Cardiac muscle cell (in vitro differentiated cells and primary cell): ENCODE data around the gene ATP5MG. TPM values are rescaled to one million over a fixed set of nuclear protein-coding genes. Genes with fewer than 3 reads are reported as not detected.
"Not testable (repeated sequence)": the region's sequence is repeated elsewhere in the genome, so short reads cannot be mapped to it uniquely, and the experiment has no call there.

ENCODE experiments used
- DNase-seq, 2 donors: peaks; one replicate each; pipeline versions ENCODE4 v3.0.0 to v3.0.0-alpha.2; 2010 to 2017; ENCODE audit warnings: low read depth in 1 of 2, low spot score in 1 of 2
- H3K27ac ChIP-seq: fragments of 200-600 bp; sonication (generic); 2 replicates; pipeline ENCODE4 v1.5.1; 2016
- H3K27me3 ChIP-seq: fragments of 200-600 bp; sonication (generic); 2 replicates; pipeline ENCODE4 v1.6.0; 2016; ENCODE audit warnings: control low read depth
- H3K36me3 ChIP-seq: fragments of 200-600 bp; sonication (generic); 2 replicates; pipeline ENCODE4 v1.5.1; 2016; ENCODE audit warnings: control low read depth
- H3K4me1 ChIP-seq: fragments of 200-600 bp; sonication (generic); 2 replicates; pipeline ENCODE4 v1.8.1; 2017; ENCODE audit warnings: low read depth, mild to moderate bottlenecking, mixed run types
- H3K4me3 ChIP-seq: fragments of 200-600 bp; sonication (generic); 2 replicates; pipeline ENCODE4 v1.5.1; 2016; ENCODE audit warnings: mild to moderate bottlenecking
- H3K9me3 ChIP-seq: fragments of 200-600 bp; sonication (generic); 2 replicates; pipeline ENCODE4 v1.5.1; 2017; ENCODE audit warnings: low read depth, mild to moderate bottlenecking, control low read depth
- polyA plus RNA-seq: library from polyadenylated mRNA; unstranded; fragments of >200 nt; fragmentation: Nextera tagmentation; extraction: Ambion mirVana; gene quantifications from 2 replicates; pipeline ENCODE4 v1.2.1, GENCODE V29; 2016
- total RNA-seq: library from RNA; depleted of rRNA; stranded (reverse); fragments of >200 nt; gene quantifications from 2 replicates; pipeline ENCODE4 v1.2.3, GENCODE V29; 2016
- TF ChIP-seq, protein P1 (sequence below): IDR thresholded peaks from 2 replicates; pipeline ENCODE4 v1.5.1; 2012; ENCODE audit warnings: low read depth, mild to moderate bottlenecking, low read length

Gene ATP5MG
- total and polyA plus RNA-seq, 2 experiments from 2014 or later = 65.3 to 884 TPM

DNA sequence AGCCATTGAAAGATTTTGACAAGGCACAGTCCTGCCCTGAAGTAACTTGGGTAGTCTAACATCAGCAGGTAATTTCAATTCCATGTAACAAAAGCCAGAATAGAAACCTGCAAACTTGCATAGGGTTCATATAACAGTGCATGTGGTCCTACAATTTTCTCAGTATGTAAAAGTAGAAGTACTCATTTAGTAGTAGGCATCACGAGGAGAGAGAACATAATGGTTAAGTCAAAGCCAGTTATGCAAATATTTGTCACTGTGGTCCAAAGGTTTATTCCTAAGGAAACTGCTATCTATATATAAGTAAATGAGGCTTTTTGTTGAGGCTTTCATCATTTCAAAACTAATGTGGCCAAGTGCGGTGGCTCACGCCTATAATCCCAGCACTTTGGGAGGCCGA lies 10.1 kb downstream of the ATP5MG start:
- no peaks in the 10 kb centered on the region for H3K9me3 ChIP-seq
- H3K4me3 ChIP-seq = no peak overlapping the region
- TF ChIP-seq, protein P1, sequence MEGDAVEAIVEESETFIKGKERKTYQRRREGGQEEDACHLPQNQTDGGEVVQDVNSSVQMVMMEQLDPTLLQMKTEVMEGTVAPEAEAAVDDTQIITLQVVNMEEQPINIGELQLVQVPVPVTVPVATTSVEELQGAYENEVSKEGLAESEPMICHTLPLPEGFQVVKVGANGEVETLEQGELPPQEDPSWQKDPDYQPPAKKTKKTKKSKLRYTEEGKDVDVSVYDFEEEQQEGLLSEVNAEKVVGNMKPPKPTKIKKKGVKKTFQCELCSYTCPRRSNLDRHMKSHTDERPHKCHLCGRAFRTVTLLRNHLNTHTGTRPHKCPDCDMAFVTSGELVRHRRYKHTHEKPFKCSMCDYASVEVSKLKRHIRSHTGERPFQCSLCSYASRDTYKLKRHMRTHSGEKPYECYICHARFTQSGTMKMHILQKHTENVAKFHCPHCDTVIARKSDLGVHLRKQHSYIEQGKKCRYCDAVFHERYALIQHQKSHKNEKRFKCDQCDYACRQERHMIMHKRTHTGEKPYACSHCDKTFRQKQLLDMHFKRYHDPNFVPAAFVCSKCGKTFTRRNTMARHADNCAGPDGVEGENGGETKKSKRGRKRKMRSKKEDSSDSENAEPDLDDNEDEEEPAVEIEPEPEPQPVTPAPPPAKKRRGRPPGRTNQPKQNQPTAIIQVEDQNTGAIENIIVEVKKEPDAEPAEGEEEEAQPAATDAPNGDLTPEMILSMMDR = no peak
- H3K4me1 ChIP-seq = peaks cover 26% of the 10 kb centered on the region
- DNase-seq = no peak
- H3K27ac ChIP-seq = peak overlapping the region; percentile 68
- H3K27me3 ChIP-seq = no peaks in the 10 kb centered on the region
- H3K36me3 ChIP-seq = peaks cover 10% of the 10 kb centered on the region

DNA sequence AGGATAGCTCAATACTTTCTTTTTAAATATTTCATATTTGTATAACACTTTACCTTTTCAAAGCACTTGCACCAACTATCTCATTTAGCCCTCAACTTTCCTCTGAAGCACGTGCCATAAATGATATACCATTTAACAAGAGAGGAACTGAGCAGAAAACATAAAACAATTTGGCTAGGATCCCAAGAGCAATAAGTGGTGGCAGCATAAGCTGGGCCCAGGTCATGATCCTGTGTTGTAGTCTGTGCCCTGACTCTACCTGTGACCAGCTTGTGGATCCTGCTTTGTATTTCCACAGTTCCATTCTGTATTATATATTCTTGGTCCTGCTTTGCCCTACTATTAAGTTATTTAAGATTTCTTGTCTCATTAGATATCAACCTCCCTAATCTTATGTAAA lies 11.5 kb downstream of the ATP5MG start:
- Histone ChIP-seq H3K9me3 (no peaks in the 10 kb centered on the region), H3K27me3 (no peaks in the 10 kb centered on the region), H3K27ac (no peak overlapping the region), H3K4me1 (peaks cover 26% of the 10 kb centered on the region), H3K4me3 (no peak overlapping the region), H3K36me3 (no peaks in the 10 kb centered on the region)
- DNase-seq = no peak
- TF ChIP-seq, protein P1 = no peak

DNA sequence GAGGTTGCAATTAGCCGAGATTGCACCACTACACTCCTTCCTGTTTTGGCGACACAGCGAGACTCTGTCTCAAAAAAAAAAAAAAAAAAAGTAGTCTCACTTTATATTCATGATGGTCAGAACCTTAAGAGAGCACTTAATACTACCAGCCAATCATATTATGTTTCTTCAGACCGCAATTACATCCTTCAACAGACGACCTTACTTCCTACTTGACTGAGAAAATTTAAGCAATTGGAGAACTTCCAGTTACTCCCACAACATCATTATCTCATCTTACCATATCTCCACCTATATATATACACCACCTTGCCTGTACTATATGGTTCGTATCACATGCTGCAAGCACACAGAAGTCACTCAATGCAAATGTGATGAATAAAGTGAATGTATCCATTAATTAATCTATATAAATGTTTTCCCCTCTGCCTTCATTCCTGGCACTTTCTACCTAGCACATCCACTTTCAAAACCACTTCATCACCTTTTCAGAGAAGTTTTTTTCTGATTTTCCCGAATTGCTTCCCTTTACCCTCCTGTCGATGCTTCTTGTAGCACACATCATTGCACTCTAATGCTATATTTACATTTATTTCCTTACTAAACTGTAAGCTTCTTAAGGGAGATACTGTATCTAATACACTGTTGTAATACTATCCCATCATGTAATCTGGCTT lies 13.8 kb downstream of the ATP5MG start:
- DNase-seq = no peak
- H3K27ac ChIP-seq = no peak overlapping the region
- peaks cover 10% of the 10 kb centered on the region for H3K4me1 ChIP-seq
- no peaks in the 10 kb centered on the region for H3K27me3 ChIP-seq
- H3K36me3 ChIP-seq = no peaks in the 10 kb centered on the region
- TF ChIP-seq, protein P1 = no peak
- H3K4me3 ChIP-seq = no peak overlapping the region
- H3K9me3 ChIP-seq = no peaks in the 10 kb centered on the region

DNA sequence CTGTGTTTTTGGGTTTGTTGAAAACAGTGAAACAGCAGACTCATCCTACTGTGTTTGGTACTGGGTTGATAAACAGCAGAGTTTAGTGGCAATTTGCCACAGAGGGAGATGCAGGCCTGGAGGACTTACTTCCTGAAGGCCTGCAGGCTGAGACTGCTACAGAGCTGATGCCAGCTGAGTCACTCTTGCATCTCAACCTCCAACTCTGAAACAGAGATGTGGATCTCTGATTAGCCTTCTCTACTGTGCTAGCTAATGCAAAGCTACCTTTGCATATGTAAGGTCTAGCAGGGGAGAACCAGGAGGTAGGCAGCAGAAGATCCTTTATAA lies 14.3 kb downstream of the ATP5MG start:
- peaks cover 5% of the 10 kb centered on the region for H3K4me1 ChIP-seq
- TF ChIP-seq, protein P1 = no peak
- H3K9me3 ChIP-seq = no peaks in the 10 kb centered on the region
- no peak overlapping the region for H3K27ac ChIP-seq
- H3K36me3 ChIP-seq = no peaks in the 10 kb centered on the region
- no peak overlapping the region for H3K4me3 ChIP-seq
- no peaks in the 10 kb centered on the region for H3K27me3 ChIP-seq
- DNase-seq = peak in 1 of 2 donors; percentile 94

DNA sequence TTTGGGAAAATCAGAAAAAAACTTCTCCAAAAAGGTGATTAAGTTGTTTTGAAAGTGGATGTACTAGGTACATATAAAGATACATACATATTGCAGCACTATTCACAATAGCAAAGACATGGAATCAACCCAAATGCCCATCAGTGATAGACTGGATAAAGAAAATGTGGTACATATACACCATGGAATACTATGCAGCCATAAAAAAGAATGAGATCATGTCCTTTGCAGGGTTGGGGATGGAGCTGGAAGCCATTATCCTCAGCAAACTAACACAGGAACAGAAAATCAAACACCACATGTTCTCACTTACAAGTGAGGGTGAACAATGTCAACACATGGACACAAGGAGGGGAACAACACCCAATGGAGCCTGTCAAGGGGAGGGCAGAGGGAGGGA lies 15.5 kb downstream of the ATP5MG start:
- H3K4me3 ChIP-seq, H3K36me3 ChIP-seq, H3K27ac ChIP-seq, H3K9me3 ChIP-seq, H3K27me3 ChIP-seq, H3K4me1 ChIP-seq, DNase-seq: not testable (repeated sequence)

DNA sequence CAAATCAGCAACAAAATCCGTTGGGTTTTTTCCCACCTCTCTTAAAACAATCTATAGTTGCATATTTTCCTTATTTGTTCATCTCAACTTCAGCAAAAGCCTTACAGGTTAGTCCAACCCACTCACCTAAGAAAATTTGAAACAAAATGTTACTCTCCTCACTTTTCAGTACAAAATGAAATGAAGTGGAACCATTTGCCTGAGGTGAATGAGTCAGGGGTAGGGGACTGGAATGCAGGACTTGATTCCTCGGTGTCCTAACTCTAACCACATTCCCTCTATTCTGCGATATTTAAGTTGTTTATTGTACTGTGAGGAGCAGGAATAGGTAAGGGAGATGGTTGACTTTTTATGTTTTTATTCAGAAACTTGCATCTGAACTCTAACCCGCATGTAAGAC lies 16.4 kb downstream of the ATP5MG start:
- DNase-seq = no peak
- H3K4me3 ChIP-seq = no peak overlapping the region
- no peaks in the 10 kb centered on the region for H3K9me3 ChIP-seq
- no peaks in the 10 kb centered on the region for H3K36me3 ChIP-seq
- TF ChIP-seq, protein P1 = no peak
- H3K4me1 ChIP-seq = no peaks in the 10 kb centered on the region
- H3K27me3 ChIP-seq = no peaks in the 10 kb centered on the region
- H3K27ac ChIP-seq = no peak overlapping the region
